Measurements from ENCODE around the gene CAP2.
"Not testable (repeated sequence)": the region's sequence is repeated elsewhere in the genome, so short reads cannot be mapped to it uniquely, and the experiment has no call there.

Gene CAP2

GRCh38 chr6:17585766-17586490 lies 192.5 kb downstream of the CAP2 start:
- FAIRE-seq, result no peak

GRCh38 chr6:17586623-17587022 lies 193.2 kb downstream of the CAP2 start:
- FAIRE-seq, result not testable (repeated sequence)

DNA sequence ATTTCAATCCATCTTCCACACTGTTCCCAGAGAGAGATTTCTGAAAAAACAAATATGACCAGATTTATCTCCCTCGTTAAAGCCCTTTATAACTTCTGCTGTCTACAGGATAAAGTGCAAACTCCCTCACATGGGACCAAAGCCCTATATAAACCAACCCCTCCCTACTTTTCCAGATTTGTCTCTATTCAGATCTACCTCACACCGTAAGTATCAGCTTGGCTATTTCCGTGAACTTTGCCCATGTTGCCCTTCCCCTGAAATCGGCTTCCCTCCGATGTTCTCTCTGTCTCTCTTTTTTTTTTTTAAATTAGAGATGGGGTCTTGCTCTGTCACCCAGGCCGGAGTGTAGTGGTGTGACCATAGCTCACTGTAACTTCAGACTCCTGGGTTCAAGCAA lies 194.6 kb downstream of the CAP2 start:
- no peak for FAIRE-seq

DNA sequence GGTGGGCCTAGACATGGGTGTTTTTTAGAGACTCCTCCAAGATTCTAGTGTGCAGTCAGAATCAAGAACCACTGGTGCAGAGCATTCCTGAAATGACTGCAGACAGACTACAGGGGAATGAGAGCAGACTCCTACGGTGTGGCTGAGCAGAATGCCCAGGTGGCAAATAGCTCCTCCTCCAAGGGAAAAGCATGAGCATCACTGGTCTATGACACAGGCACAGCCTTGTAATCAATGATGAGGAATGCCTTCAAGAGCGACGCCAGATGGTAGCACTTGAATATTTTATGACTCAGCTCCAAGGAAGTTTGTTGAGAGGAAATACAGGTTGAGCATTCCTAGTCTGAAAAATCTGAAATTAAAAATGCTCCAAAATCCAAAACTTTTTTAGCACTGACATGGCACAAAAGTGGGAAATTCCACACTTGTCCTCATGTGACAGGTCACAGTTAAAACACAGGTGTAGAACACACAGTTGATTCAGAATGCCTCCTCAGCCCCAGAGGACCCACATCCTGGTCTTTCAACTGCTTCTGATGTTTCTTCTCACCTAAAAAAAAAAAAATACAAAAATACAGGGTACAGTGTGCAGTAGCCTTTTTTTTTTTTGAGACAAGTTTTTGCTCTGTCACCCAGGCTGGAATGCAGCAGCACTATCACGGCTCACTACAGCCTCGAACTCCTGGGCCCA lies 196.2 kb downstream of the CAP2 start:
- no peak for FAIRE-seq

- FAIRE-seq, result no peak
These were observed 197.9 kb downstream of the CAP2 start for GRCh38 chr6:17591287-17591686.

GRCh38 chr6:17593246-17593645 lies 199.9 kb downstream of the CAP2 start:
- no peak for FAIRE-seq

DNA sequence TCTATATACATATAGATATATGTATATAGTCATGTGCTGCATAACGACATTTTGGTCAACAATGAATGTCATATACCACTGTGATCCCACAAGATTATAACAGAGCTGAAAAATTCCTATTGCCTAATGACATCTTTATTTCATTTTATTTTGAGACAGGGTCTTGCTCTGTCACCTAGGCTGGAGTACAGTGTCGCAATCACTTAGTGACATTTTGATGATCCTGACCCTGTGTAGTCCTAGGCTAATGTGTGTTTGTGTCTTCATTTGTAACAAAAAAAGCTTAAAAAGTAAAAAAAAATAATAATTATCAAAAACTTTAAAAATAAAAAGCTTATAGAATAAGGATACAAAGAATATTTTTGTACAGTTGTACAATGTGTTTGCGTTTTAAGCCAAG lies 202.7 kb downstream of the CAP2 start:
- no peak for FAIRE-seq

DNA sequence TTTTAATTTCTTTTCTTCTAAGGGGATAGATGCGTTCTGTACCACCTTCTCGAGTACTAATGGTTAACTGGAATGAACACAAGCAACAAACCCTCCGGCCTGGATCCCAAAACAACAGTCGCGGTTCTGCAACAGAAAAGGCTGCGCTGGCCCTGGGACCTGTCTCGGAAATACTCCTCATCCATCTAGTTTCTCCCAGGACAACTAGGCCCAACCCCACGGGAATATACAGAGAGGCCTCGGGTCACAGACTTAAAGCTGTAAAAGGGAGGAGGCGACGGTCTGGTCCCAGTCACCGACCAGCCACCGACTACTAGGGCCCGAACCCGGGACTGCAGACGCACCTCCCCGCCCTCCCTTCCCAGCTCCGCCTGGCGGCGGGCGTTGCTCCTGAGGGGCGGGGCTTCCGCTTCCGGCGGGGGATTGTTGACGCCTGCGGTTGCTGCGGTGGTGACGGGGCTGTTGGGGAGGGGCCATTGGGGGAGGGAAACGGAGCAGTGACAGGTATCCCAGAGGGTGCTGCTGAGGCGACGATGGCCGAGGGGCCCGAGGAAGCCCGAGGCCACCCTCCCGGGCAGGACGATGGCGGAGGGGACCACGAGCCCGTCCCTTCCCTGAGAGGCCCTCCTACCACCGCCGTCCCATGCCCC lies 206.6 kb downstream of the CAP2 start, which contains the start of gene FAM8A1:
TSS of gene FAM8A1 (plus strand) at position 426 of the 650 bp plus-strand sequence. CDS start at position 534, 108 bp downstream.
- no peak for FAIRE-seq

DNA sequence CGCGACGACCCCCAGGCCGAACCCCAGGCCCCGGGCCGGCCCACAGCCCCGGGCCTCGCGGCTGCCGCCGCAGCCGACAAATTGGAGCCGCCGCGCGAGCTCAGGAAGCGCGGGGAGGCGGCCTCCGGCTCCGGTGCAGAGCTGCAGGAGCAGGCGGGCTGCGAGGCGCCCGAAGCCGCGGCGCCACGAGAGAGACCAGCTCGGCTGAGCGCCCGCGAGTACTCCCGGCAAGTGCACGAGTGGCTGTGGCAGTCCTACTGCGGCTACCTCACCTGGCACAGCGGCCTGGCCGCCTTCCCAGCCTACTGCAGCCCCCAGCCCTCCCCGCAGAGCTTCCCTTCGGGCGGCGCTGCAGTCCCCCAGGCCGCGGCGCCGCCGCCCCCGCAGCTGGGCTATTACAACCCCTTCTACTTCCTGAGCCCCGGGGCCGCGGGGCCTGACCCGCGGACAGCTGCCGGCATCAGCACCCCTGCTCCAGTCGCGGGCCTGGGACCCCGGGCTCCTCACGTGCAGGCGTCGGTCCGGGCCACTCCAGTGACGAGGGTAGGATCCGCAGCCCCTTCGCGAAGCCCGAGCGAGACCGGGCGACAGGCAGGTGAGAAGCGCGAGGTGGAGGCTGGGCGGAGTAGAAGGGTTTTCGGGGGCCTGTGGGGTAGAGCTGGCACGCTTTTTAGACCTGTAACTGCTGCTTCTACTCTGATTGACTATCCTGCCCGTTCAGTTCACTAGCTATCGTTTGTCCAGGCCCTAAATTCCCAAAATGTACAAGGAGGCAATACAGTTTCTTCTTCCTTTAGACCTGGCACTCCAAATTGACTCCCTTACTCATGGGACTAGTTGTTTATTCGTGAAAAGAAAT lies 207.4 kb downstream of the CAP2 start:
- no peak for FAIRE-seq

DNA sequence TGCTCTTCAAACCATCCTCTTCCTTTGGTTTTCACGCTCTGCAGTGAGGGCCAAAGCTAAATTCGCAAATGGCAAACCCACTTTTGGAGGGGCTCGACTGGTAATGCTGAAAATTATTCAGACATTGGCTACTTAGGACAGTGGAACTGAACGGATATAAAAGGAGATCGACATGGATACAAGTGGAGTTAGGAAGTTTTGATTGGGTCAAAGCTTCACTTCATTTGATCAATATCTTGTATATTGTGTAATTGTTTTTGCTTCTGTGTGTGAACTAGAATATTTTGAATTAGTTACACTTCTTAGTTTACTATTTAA lies 207.9 kb downstream of the CAP2 start:
- FAIRE-seq, result no peak

GRCh38 chr6:17602888-17603287 lies 209.5 kb downstream of the CAP2 start:
- no peak for FAIRE-seq

GRCh38 chr6:17606606-17607005 lies 213.2 kb downstream of the CAP2 start:
- no peak for FAIRE-seq

Data from endometrium (tissue), 2 donors.